NCI-H2171 treated with DMSO at 0.1 percent for 48 hours (cell line): Measurements from ENCODE around the gene MRPL3.
"Not testable (repeated sequence)": the region's sequence is repeated elsewhere in the genome, so short reads cannot be mapped to it uniquely, and the experiment has no call there.

Experiments used
- DNase-seq: peaks from one replicate; lab custom pipeline; 2025; lab: John Stamatoyannopoulos, UW

Gene MRPL3

GRCh38 chr3:131494706-131495105, 8.1 kb downstream of the MRPL3 start:
- no peak for DNase-seq

- DNase-seq: no peak
These were observed 11.0 kb downstream of the MRPL3 start for GRCh38 chr3:131491775-131492174.

- DNase-seq: no peak
These were observed 11.7 kb downstream of the MRPL3 start for GRCh38 chr3:131491084-131491483.

GRCh38 chr3:131486545-131486944, 16.2 kb downstream of the MRPL3 start:
- DNase-seq: not testable (repeated sequence)

GRCh38 chr3:131485119-131485518, 17.7 kb downstream of the MRPL3 start:
- DNase-seq: no peak

- DNase-seq: no peak
These were observed 18.2 kb downstream of the MRPL3 start for GRCh38 chr3:131484496-131485111.

GRCh38 chr3:131480116-131480515, 22.7 kb downstream of the MRPL3 start:
- no peak for DNase-seq

GRCh38 chr3:131477813-131478212, 25.0 kb downstream of the MRPL3 start:
- DNase-seq: no peak

- DNase-seq: no peak
These were observed 28.7 kb downstream of the MRPL3 start for GRCh38 chr3:131474115-131474514.

- DNase-seq: no peak
These were observed 32.4 kb downstream of the MRPL3 start for GRCh38 chr3:131470377-131470776.

- no peak for DNase-seq
These were observed 44.1 kb downstream of the MRPL3 start for GRCh38 chr3:131458653-131459052.

- DNase-seq: no peak
These were observed 45.6 kb downstream of the MRPL3 start for GRCh38 chr3:131457220-131457619.

GRCh38 chr3:131454501-131454900, 48.3 kb downstream of the MRPL3 start:
- DNase-seq: no peak

- DNase-seq: no peak
These were observed 49.2 kb downstream of the MRPL3 start for GRCh38 chr3:131453533-131453932.

- DNase-seq: no peak
These were observed 55.4 kb downstream of the MRPL3 start for GRCh38 chr3:131447349-131447748.

- no peak for DNase-seq
These were observed 58.6 kb downstream of the MRPL3 start for GRCh38 chr3:131444180-131444579.

- DNase-seq: no peak
These were observed 63.7 kb downstream of the MRPL3 start for GRCh38 chr3:131439084-131439483.

GRCh38 chr3:131435000-131435399, 67.8 kb downstream of the MRPL3 start:
- no peak for DNase-seq

- no peak for DNase-seq
These were observed 70.3 kb downstream of the MRPL3 start for GRCh38 chr3:131432441-131432840.

GRCh38 chr3:131431754-131432153, 71.0 kb downstream of the MRPL3 start:
- DNase-seq: no peak

GRCh38 chr3:131427226-131427625, 75.5 kb downstream of the MRPL3 start:
- no peak for DNase-seq

GRCh38 chr3:131421957-131422498, 80.7 kb downstream of the MRPL3 start:
- no peak for DNase-seq

- no peak for DNase-seq
These were observed 81.5 kb downstream of the MRPL3 start for GRCh38 chr3:131421301-131421700.

GRCh38 chr3:131417751-131418150, 85.0 kb downstream of the MRPL3 start:
- DNase-seq: no peak
